T47D (cell line): ENCODE results near the gene STK4.

ENCODE experiments used
- DNase-seq, 2 experiments: peaks; one replicate each; pipeline versions ENCODE4 v3.0.0 to v3.0.0-alpha.2; 2011 to 2012; ENCODE audit warnings: low read depth in 1 of 2, low spot score in 1 of 2
- JUND ChIP-seq: IDR thresholded peaks from 2 replicates; pipeline ENCODE4 v1.6.1; 2012; ENCODE audit warnings: low read depth
- in situ Hi-C: cut with HindIII; loops from 2 replicates; pipeline ENCODE4 v1.10.0; 2016; ENCODE audit warnings: low sequenced_read_pairs, low pct_unique_long_range_greater_than_20kb

The STK4 gene

DNA sequence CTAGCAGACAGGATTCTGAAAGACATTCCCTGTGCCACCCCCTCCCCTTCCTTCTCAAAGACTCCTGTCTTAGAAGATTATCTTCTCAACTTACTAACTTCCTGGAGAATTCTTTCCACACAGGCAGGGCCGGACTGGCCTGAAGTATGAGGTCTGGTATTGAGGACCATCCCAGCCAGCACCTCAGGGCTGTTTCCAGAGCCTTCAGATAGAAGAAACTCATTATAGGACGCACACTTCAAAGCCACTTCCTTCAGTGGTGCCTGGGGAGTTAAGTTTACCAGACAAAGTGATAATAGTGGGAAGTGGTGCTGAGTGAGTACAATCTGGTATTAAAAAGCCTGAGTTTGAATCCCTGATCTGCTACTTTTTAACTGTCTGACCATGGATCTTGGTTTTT lies 119.0 kb downstream of the STK4 start:
- TF ChIP-seq JUND, result no peak
- in situ Hi-C loops, result no loop called here
- no peak for DNase-seq

DNA sequence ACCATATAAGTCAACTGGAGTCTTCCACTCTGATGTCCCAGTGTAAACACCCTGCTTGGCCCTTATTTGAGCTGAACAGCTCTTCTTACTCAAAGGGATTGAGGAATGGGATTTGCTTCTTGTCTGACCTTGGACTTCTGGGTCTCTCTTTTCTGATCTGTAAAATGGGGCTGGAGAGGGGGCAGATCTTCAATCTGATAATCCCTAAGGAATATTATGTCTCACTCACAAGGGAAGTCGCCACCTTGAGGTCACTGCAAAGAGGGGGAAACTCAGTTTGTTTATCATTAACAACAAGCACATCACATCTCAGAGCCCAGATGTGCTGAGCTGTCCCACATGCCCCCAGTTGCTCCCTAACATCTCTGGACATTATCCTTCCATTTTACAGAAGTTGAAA lies 119.6 kb downstream of the STK4 start:
- DNase-seq, result no peak
- TF ChIP-seq JUND, result no peak
- in situ Hi-C loops, result no loop called here

DNA sequence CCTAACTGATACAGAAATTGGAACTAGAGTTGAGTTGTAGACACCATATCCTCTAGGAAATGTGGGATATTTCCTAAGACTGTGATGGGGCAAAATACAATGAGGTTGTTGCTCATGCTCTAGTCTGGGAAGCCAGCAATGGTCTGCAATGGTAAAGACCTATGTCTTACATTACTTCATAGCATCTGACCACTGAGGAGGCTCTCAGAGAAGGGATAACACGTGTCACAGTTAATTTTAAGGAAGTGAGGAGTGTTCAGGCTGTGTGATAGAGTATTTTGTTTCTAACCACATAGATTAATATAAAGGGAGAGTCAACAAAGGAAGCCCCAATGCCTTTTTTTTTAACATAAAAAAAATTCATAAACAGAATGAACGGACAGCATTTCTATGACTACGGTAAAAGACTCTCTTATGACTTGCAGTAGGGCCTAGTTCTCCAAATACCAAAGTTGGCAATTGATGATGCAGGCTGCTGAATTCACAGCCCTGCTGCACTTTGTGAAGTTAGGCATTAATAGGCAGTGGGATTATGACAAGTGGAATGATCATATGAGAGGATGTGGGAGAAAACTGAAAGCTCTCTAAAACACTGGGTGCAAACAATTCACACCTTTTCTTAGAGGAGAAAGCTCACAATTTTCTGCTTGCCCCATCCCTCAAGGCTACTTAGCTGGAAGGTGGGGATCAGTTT lies 120.9 kb downstream of the STK4 start:
- in situ Hi-C loops, result no loop called here

DNA sequence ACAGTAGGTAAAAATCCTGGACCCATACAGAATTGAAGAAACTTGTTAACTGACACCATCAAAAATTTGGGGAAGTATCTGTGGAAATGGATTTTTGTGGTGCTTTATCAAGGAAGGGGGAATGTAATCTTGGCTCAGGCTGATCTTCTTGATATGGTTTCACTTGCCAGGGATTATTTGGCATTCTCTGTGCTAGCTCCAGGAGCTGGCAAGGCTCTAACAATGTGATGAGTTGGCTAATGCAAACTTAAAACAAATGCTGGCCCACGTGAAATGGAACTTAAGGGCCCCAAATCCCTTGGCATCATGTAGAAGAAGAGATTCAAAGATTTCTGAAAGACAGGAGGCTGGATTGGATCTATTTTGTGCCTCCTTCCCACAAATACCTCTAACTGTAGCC lies 121.5 kb downstream of the STK4 start:
- in situ Hi-C loops, result no loop called here
- DNase-seq, result no peak
- no peak for TF ChIP-seq JUND

More for the DNA sequence above, 120.9 kb downstream of the STK4 start:
- DNase-seq, result no peak
- no peak for TF ChIP-seq JUND

DNA sequence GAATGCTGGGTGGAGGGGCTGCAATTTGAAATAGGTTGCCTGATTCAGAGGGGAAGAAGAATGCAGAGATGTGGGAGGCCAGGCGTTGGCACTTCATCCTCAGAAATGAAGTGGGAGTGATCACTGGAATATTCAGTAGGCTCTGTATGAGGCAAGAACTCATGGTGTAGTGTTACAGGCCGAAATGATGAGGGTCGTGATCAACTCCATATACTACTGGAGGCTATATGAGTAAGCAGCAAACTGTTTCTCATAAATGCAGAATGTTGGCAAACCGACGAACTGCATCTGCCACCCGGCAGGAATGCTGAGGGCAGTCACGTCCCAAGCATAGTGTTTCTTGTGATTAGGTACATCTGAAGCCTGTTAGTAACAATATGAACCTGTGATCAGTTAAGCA lies 121.9 kb downstream of the STK4 start:
- DNase-seq, result no peak
- no peak for TF ChIP-seq JUND
- in situ Hi-C loops, result no loop called here

DNA sequence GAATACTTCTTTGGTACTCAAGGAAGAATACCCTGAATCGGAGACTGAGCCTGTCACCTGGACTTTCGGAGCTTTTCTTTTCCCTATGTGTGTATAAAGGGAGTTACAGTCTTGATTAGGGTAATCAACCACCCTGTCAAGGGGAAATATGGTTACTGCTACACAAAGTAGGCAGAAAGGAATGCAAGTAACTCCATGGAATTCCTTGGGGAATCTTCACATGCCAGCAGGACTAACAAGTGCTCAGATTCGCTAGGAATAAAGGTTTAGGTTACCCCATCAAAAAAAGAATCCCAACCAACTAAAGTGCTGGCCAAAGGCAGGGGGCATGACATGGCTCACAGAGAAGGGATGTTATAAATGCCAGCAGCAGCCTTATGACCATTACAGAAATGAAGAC lies 124.2 kb downstream of the STK4 start:
- in situ Hi-C loops, result no loop called here
- no peak for DNase-seq
- no peak for TF ChIP-seq JUND

DNA sequence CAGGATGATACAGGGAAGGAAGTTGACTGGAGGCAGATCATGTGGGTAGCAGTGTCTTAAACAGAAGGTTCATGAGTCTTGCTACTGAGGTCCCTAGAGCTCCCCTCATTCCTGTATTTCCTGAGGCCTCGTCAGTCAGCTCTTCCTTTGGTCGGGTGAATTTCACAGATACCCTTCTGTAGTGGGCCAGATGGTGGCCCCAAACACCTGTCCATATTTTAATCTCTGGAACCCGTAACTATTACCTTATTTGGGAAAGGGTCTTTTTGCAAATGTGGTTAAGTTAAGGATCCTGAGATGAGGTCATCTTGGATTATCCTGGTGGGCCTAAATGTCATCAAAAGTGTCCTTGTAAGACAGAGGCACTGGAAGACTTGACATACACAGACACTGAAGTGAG lies 125.1 kb downstream of the STK4 start:
- no peak for TF ChIP-seq JUND
- DNase-seq, result no peak
- in situ Hi-C loops, result no loop called here

DNA sequence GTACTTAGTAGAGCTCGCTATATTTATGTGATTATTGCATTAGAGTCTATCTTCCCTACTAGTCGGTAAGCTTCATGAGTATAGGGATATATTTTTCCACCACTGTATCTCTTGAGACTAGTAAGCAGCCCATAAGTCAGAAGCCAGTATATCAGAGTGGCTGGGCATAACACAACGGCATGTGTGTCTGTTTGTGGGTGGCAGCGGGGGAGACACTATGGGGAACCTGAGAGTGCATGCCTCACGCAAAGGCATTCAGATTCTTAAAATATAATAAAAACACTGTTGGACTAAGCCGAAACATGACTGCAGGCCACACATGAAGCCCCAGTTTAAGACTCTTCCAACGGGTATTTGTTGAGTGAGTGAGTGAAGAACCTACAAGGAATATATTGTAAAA lies 126.6 kb downstream of the STK4 start:
- no peak for DNase-seq
- in situ Hi-C loops, result no loop called here
- TF ChIP-seq JUND, result no peak

DNA sequence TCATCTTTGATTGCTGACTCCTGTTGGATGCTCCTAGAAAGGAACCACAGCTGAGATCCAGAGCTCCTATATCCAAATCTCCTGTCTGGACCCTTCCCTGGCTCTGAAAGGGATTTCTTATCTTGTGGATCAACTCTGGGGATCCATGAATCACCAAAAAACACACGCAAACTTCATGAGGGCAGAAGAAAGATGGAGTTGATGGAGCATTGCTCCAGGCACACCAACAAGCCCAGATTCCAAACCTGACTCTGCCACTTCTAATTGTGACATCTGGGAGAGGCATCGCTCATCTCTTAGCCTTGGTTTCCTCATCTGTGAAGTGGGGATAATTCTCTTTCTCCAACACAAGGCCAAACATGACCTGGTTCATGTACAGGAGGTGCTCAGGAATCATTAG lies 127.9 kb downstream of the STK4 start:
- TF ChIP-seq JUND, result no peak
- no peak for DNase-seq
- in situ Hi-C loops, result no loop called here

DNA sequence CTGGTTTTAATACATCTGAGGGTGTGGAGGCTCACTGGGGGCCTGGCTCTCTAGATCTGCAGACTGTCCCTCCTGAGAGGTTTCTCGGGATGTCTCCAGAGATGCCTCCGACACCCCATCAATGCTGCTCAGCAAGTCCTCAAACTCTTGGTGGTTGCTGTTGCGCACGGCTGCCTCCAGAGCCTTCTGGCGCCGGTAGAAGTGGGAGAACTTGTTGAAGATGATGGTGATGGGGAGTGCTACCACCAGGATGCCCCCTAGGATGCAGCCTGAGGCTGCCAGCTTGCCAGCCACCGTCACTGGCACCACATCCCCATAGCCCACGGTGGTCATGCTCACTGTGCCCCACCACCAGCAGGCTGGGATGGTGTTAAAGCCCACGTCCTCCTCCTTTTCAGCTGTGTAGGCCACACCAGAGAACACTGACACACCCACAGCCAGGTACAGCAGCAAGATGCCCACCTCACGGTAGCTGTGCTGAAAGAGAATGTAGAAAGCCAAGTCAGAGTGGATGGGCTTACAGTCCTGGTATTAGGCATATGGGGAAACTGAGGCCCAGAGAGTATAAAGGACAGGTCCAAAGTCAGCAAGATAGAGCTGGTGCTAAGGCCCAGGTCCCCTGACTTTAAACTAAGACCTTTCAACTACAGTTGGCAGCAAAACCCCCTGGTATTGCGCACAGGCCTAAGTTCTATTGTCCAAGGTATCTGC lies 128.7 kb downstream of the STK4 start:
- no peak for TF ChIP-seq JUND
- DNase-seq, result no peak
- in situ Hi-C loops, result no loop called here

DNA sequence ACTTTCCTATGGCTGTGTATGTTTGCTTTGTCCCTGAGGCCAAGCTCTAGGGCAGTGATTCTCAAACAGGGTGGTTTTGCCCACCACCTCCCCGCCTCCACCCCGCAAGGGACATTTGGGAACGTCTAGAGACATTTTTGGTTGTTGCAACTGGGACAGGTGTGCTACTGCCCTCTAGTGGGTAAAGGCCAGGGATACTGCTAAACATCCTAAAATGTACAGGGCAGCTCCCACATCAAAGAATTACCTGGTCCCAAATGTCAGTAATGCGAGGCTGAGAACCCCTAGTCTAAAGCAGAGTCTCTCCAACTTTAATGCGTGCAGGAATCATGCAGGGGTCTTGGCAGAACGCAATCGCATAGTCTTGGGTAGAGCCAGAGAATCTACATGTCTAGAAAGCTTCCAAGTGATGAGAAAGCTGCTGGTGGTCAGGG lies 129.5 kb downstream of the STK4 start:
- in situ Hi-C loops, result no loop called here
- TF ChIP-seq JUND, result no peak
- DNase-seq, result peak; percentile 83 to 97

DNA sequence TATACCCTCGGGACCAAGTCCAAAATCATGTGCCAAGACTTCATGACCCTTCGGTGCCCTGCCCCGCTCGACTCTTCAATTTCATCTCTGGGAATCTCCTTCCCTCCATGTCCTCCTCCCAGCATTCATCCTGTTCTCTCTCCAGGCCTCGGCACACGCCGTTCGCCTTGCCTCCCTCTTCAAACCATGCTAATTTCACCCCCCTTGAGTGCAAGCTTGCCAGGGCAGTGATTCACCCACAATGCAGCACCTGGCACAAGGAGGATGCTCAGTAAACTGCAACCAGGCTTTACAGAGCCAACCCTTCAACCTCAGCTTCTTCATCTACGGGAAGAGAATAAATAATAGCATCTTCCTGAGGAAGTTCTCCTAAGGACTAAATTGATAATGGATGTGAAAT lies 130.5 kb downstream of the STK4 start:
- in situ Hi-C loops, result no loop called here
- no peak for TF ChIP-seq JUND
- DNase-seq, result peak in 1 of 2 experiments; percentile 49

DNA sequence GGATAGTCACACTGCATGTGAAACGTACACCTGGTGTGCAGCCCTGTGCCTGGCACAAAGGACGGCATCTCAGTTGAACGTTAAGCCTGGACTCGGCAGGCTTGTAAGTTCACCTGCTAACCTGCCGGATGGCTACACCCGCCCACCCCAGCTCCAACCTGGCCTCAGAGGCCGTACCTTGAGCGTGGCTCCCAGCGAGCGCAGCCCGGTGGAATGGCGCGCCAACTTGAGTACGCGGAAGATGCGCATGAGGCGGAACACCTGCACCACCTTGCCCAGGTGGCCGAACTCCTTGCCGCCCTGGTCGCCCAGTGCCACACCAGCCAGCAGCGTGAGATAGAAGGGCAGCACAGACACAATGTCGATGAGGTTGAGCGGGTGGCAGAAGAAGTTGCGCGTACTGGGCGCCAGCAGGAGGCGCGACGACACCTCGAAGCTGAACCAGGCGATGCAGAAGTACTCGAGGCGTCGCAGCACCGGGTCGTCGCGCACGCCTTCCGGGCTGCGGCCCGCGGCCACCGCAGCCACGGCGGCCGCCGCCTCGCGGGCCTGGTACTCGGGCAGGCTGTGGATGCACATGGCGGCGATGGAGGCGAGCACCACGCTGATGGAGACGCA lies 131.3 kb downstream of the STK4 start:
- TF ChIP-seq JUND, result no peak
- no peak for DNase-seq
- in situ Hi-C loops, result no loop called here
